Measurements from ENCODE around the gene MUC2.

The MUC2 gene

DNA sequence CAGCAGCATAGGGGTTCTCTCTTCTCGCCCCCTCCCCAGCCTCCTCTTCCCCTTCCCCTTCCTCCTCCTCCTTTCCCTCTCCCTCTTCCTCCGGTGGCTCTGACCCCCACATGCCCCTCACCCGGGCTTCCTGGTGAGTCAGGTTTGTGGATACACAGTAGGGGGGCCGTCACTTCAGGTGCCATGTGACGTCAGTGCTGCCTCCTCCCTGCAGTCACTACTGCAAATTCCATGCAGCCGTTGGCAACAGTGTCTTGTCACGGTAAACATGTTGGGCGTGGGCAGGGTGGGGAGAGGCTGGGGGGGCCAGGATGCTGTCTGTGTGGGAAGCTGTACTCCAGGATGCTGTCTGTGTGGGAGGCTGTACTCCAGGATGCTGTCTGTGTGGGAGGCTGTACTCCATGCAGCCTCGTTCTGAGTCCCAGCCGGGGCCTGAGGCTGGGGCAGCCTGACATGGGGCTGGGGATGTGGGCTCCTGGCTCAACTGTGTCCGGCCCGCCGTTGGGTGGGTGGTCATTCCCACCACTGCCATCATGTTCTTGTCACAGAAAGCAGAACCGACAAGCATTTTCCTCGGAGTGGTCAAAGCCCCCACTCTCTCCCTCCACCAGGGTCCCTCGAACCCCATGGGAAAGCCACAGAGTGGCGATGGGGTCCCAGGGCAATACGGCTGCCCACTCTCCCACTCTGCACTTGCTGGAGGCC is 2.4 kb upstream of the MUC2 start:
- no peak for DNase-seq (ENCODE audit: low read depth in 3 of 3)

- no peak for DNase-seq (ENCODE audit: low read depth in 3 of 3)
Observed at GRCh38 chr11:1072821-1073231, 1.8 kb upstream of the MUC2 start.

GRCh38 chr11:1073261-1073724 is 1.4 kb upstream of the MUC2 start:
- DNase-seq (ENCODE audit: low read depth in 3 of 3), result no peak

DNA sequence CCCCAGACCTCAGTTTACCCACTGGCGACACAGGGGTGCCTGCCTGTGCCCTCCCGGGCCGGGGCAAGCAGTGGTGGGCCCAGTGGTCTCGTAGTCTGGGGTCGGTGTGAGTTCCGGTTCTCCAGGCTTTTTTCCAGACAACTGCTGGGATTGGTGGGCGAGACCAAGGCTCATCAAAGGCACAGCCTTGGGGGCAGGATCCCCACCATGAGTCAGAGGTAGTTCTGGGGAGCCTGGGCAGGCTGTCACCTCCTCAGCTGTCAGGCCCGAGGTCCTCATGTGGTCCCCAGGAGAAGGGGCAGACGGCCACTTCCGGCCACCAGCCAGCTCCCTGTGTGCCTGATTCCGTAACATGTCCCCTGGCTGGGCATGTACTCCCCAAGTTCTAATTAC is 827 bp upstream of the MUC2 start:
- no peak for DNase-seq (ENCODE audit: low read depth in 3 of 3)

DNA sequence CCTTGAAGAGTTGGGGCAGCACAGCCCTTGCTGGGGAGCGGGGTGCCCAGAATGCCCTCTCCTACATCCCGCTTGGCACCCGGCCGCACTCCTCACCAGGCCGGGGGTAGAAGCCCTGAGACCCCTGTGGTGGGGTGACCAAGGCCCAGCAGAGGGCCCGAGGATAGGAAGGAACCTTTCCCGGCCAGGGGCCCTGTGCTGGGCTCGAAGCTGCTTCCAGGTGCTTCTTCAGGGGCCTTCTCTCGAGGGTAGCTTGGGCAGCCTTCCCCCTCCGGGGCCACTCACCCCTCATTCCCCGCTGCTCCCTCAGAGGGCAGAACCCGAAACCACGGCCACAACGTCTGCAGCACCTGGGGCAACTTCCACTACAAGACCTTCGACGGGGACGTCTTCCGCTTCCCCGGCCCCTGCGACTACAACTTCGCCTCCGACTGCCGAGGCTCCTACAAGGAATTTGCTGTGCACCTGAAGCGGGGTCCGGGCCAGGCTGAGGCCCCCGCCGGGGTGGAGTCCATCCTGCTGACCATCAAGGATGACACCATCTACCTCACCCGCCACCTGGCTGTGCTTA is 752 bp downstream of the MUC2 start:
- no peak for DNase-seq (ENCODE audit: low read depth in 3 of 3)

DNA sequence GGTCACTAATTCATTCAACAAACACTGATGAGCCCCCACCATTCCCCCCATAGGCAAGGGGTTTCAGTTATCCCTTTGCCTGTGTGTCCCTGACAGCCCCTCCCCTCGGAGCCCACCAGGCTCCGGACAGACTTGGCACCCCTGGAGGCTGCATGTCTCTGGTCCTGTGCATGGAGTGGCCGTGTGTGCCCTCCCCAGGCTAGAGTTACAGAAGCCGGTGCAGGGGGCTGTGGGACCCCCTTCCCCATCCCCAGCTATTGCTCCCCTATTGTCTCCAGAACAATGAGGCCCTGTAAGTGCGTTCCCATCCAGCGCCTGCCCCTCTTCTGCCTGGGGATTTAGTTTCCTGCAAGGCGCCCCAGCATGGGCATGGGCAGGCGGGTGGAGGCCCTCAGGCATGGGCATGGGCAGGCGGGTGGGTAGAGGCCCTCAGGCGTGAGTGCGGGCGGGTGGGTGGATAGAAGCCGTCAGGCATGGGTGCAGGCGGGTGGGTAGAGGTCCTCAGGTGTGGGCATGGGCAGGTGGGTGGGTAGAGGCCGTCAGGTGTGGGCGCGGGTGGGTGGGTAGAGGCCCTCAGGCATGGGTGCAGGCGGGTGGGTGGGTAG is 1.5 kb downstream of the MUC2 start:
- no peak for DNase-seq (ENCODE audit: low read depth in 3 of 3)

DNA sequence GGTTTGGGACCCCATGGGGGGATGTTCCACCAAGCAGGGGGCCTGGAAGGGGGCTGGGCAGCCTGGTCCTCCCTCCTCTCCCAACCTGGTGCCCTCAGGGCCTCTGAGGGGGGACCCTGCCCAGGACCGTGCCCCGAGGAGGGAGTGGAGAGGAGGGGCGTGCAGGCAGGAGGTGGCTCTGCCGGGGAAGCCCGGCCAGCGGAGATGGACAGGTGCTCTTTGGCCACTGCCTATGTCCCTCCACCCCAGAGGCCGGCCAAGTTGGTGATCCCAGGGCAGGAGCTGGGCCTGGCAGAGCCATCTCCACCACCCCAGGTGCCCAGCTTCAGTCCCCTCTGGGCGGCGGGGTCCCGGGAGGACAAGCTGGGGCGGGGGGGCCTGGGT is 2.4 kb downstream of the MUC2 start:
- no peak for DNase-seq (ENCODE audit: low read depth in 3 of 3)

- DNase-seq (ENCODE audit: low read depth in 3 of 3), result no peak
Observed at GRCh38 chr11:1077417-1078119, 2.9 kb downstream of the MUC2 start.

- DNase-seq (ENCODE audit: low read depth in 3 of 3), result no peak
Observed at GRCh38 chr11:1078191-1078601, 3.5 kb downstream of the MUC2 start.

GRCh38 chr11:1081601-1082311 is 7.1 kb downstream of the MUC2 start:
- no peak for DNase-seq (ENCODE audit: low read depth in 3 of 3)

DNA sequence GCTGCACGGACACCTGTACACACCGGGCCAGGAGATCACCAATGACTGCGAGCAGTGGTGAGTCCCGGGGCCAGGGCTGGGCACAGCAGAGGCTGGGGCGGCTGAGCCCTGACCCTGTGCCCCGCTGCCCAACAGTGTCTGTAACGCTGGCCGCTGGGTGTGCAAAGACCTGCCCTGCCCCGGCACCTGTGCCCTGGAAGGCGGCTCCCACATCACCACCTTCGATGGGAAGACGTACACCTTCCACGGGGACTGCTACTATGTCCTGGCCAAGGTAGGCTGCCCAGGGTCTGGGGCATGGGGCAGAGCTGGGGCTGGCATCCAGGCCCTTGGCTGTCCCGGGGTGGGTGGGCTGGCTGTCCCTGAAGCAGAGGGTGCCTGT is 7.7 kb downstream of the MUC2 start:
- no peak for DNase-seq (ENCODE audit: low read depth in 3 of 3)

- no peak for DNase-seq (ENCODE audit: low read depth in 3 of 3)
Observed at GRCh38 chr11:1082728-1083620, 8.3 kb downstream of the MUC2 start.

DNA sequence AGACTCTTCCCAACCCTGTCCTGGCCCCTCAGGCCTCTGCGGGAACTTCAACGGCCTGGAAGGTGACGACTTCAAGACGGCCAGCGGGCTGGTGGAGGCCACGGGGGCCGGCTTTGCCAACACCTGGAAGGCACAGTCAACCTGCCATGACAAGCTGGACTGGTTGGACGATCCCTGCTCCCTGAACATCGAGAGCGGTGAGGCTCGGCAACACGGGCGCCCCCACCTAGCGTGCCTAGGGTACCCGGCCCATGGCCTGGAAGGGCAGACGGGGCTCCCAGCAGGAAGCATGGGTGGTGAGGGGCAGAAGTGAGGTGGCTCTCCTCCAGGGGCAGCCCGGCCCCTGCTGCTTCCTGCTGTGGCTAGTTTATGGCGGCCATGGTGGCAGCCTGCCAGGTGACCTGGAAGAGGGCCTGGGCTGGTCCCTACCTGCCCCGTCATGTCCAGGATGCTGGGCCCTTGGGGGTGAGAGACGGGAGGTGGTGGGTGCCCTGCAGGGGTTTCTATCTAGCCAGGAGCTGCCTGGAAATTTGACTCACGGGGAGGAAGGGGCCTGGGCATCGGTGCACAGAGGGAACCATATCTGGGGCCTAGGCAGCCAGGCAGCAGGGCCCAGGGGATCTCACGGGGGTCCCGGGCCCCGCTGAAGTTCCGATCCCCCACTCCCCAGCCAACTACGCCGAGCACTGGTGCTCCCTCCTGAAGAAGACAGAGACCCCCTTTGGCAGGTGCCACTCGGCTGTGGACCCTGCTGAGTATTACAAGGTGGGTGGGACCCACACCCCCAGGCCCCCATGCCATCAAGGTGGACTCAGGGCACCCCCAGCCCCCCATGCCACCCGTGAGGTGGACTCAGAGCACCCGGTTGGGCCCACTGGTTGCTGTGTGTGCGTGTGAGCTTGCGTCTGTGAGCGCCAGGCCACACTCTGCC is 9.2 kb downstream of the MUC2 start:
- DNase-seq (ENCODE audit: low read depth in 3 of 3), result no peak

GRCh38 chr11:1084561-1085439 is 10.1 kb downstream of the MUC2 start:
- no peak for DNase-seq (ENCODE audit: low read depth in 3 of 3)

- DNase-seq (ENCODE audit: low read depth in 3 of 3), result no peak
Observed at GRCh38 chr11:1085440-1086170, 10.9 kb downstream of the MUC2 start.

GRCh38 chr11:1086171-1087102 is 11.8 kb downstream of the MUC2 start:
- DNase-seq (ENCODE audit: low read depth in 3 of 3), result no peak

- no peak for DNase-seq (ENCODE audit: low read depth in 3 of 3)
Observed at GRCh38 chr11:1087279-1087960, 12.7 kb downstream of the MUC2 start.
